Effector memory CD8-positive, alpha-beta T cell (primary cell): ENCODE measurements around the gene HEPHL1.

Experiments used
- ATAC-seq: fragments of 150-1000 bp; cut with Tn5 transposase; replicated peaks from 2 replicates; pipeline ENCODE4 v1.10.0; 2021; ENCODE audit warnings: mild to moderate bottlenecking, moderate library complexity
- DNase-seq, 3 experiments: peaks; one replicate each; pipeline ENCODE4 v3.0.0; 2021
- H3K27ac Mint-ChIP-seq, 2 donors: one replicate each; pipeline ENCODE4 v1.8.0; 2022; ENCODE audit warnings: mild to moderate bottlenecking in 2 of 2, mixed read lengths in 2 of 2, moderate library complexity in 2 of 2
- H3K27me3 Mint-ChIP-seq, 2 donors: one replicate each; pipeline ENCODE4 v1.8.0; 2022; ENCODE audit warnings: mixed read lengths in 2 of 2
- H3K36me3 Mint-ChIP-seq: one replicate; pipeline ENCODE4 v1.8.0; 2022; ENCODE audit warnings: mild to moderate bottlenecking, moderate library complexity, mixed read lengths; ENCODE audit not compliant: insufficient read depth
- H3K4me1 Mint-ChIP-seq, 2 donors: one replicate each; pipeline ENCODE4 v1.8.0; 2022; ENCODE audit warnings: low read depth in 2 of 2, mixed read lengths in 2 of 2
- H3K4me3 Mint-ChIP-seq, 2 donors: one replicate each; pipeline ENCODE4 v1.8.0; 2022; ENCODE audit warnings: mild to moderate bottlenecking in 2 of 2, mixed read lengths in 2 of 2, moderate library complexity in 2 of 2
- H3K9me3 Mint-ChIP-seq, 2 donors: one replicate each; pipeline ENCODE4 v1.8.0; 2022; ENCODE audit warnings: mixed read lengths in 2 of 2

HEPHL1 gene

GRCh38 chr11:94066901-94067429, 45.8 kb downstream of the HEPHL1 start:
- Mint-ChIP-seq H3K4me1 (no peaks in the 10 kb centered on the region), H3K4me3 (no peak overlapping the region), H3K36me3 (no peaks in the 10 kb centered on the region), H3K9me3 (no peaks in the 10 kb centered on the region), H3K27me3 (peaks cover 8 to 18% of the 10 kb centered on the region in 2 donors), H3K27ac (no peak overlapping the region)
- ATAC-seq, result no peak
- no peak for DNase-seq

DNA sequence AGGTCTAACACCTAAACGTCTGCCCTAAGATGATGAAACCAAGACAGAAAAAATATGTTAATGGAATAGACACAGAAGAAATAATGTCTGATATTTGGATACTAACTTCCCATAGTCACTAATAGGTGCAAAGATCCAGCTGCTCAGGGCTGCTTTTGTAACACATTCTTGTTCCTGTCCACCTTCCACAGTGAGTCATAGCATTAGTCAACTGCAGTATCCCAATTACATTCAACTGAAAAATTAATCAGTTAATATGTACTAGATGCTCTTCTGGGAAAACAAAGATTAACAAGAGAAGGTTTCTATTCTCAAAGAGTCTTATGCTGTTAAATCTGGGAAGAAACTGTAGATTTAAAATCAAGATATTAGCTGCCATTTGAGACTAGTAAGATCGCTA, 47.6 kb downstream of the HEPHL1 start:
- ATAC-seq, result no peak
- H3K4me1 Mint-ChIP-seq, result no peaks in the 10 kb centered on the region
- H3K36me3 Mint-ChIP-seq, result no peaks in the 10 kb centered on the region
- no peak overlapping the region for H3K27ac Mint-ChIP-seq
- no peak overlapping the region for H3K4me3 Mint-ChIP-seq
- peaks cover 0 to 9% of the 10 kb centered on the region in 2 donors for H3K27me3 Mint-ChIP-seq
- no peak for DNase-seq
- H3K9me3 Mint-ChIP-seq, result no peaks in the 10 kb centered on the region

- Mint-ChIP-seq H3K27ac (no peak overlapping the region), H3K4me3 (no peak overlapping the region), H3K4me1 (peaks cover 0 to 3% of the 10 kb centered on the region in 2 donors), H3K9me3 (no peaks in the 10 kb centered on the region), H3K27me3 (peaks cover 39 to 49% of the 10 kb centered on the region in 2 donors), H3K36me3 (no peaks in the 10 kb centered on the region)
- DNase-seq (no peak), ATAC-seq (no peak)
Observed at GRCh38 chr11:94077552-94078293, 56.6 kb downstream of the HEPHL1 start.

DNA sequence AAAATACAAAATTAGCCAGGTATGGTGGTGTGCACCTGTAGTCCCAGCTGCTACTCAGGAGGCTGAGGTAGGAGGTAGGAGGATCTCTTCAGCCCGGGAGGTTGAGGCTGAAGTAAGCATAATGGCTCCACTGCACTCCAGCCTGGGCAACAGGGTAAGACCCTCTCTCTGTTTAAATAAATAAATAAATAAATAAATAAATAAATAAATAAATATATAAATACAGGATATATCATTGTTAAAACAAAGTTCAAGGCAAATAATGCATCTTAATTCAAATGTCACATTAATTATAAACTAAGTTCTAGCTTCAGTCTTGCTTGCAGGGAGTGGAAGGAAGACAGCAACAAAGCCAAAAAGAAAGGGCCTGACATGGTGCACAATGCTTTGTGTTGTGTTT, 63.0 kb downstream of the HEPHL1 start:
- no peak overlapping the region for H3K4me3 Mint-ChIP-seq
- no peaks in the 10 kb centered on the region for H3K36me3 Mint-ChIP-seq
- peaks cover 44 to 46% of the 10 kb centered on the region in 2 donors for H3K27me3 Mint-ChIP-seq
- ATAC-seq (no peak), DNase-seq (no peak)
- H3K27ac Mint-ChIP-seq, result no peak overlapping the region
- H3K4me1 Mint-ChIP-seq, result no peaks in the 10 kb centered on the region
- no peaks in the 10 kb centered on the region for H3K9me3 Mint-ChIP-seq

DNA sequence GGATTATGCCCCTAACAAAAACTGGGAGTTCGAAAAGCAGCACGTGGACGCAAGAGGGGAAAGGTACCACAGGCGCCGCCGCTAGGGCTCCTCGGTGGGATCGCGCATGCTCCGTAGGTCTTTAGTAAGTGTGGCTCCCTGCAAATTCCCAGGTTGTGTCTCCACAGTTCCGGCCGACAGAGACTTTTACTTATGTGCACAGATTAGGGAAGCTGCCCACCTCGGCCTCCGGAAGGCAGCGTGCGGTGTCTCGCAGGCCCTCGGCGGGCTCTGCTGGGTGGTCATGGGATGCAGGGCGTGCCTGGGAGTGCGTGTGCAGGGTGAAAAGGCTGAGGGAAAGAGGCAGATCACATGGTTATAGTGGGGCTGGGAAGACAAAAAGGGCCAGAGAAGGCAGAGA, 67.8 kb downstream of the HEPHL1 start:
- no peak for ATAC-seq
- no peaks in the 10 kb centered on the region for H3K36me3 Mint-ChIP-seq
- no peaks in the 10 kb centered on the region for H3K4me1 Mint-ChIP-seq
- H3K27ac Mint-ChIP-seq, result no peak overlapping the region
- peaks cover 20 to 26% of the 10 kb centered on the region in 2 donors for H3K27me3 Mint-ChIP-seq
- no peak overlapping the region for H3K4me3 Mint-ChIP-seq
- peaks cover 0 to 8% of the 10 kb centered on the region in 2 donors for H3K9me3 Mint-ChIP-seq
- DNase-seq, result no peak

DNA sequence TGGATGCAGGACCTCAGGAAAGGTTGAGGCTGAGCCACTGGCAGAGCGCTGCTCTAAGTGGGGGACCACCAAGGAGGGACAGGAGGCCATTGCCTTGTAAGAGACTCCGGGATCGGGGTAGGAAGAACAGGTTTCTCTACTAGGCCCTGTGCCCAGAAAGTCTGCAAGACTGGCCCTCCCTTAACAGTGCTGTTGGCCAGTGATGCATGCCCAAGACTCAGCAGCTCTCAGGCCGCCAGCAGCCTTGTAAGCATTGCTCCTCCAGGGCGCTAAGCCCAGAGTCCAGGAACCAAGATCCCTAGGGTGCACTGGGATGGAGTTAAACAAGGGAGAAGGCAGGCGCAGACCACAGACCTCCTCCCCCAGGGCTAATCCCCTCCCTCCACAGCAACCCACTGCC, 68.2 kb downstream of the HEPHL1 start:
- Mint-ChIP-seq H3K4me3 (no peak overlapping the region), H3K27me3 (peaks cover 20 to 26% of the 10 kb centered on the region in 2 donors), H3K27ac (no peak overlapping the region), H3K9me3 (peaks cover 0 to 8% of the 10 kb centered on the region in 2 donors), H3K36me3 (no peaks in the 10 kb centered on the region), H3K4me1 (no peaks in the 10 kb centered on the region)
- ATAC-seq, result no peak
- DNase-seq, result no peak

DNA sequence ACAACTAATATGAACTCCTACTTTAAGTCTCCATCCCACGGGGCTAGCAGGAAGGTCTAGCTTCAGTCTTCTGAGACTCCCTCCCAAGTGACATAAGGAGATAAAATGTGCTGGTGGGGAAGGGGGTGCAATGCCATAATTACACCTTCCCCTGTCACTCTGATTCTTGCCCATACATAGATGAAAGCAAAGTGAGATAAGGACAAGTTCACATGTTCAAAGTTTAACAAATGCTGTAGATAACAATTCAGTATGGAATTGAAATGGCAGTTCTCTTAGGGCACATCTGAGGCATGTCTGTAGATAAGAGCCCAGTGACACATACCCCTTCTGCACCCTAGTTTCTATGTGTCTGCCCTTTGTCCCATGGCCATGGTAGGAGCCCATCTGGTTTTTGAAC, 69.2 kb downstream of the HEPHL1 start:
- ATAC-seq, result no peak
- DNase-seq, result no peak
- H3K4me1 Mint-ChIP-seq, result no peaks in the 10 kb centered on the region
- peaks cover 1 to 8% of the 10 kb centered on the region in 2 donors for H3K9me3 Mint-ChIP-seq
- H3K36me3 Mint-ChIP-seq, result no peaks in the 10 kb centered on the region
- H3K4me3 Mint-ChIP-seq, result no peak overlapping the region
- peaks cover 20 to 23% of the 10 kb centered on the region in 2 donors for H3K27me3 Mint-ChIP-seq
- no peak overlapping the region for H3K27ac Mint-ChIP-seq

GRCh38 chr11:94091091-94091490, 69.9 kb downstream of the HEPHL1 start:
- Mint-ChIP-seq H3K27ac (no peak overlapping the region), H3K9me3 (peaks cover 1 to 8% of the 10 kb centered on the region in 2 donors), H3K4me1 (no peaks in the 10 kb centered on the region), H3K27me3 (peaks cover 15 to 16% of the 10 kb centered on the region in 2 donors), H3K36me3 (no peaks in the 10 kb centered on the region), H3K4me3 (no peak overlapping the region)
- no peak for ATAC-seq
- DNase-seq, result no peak

DNA sequence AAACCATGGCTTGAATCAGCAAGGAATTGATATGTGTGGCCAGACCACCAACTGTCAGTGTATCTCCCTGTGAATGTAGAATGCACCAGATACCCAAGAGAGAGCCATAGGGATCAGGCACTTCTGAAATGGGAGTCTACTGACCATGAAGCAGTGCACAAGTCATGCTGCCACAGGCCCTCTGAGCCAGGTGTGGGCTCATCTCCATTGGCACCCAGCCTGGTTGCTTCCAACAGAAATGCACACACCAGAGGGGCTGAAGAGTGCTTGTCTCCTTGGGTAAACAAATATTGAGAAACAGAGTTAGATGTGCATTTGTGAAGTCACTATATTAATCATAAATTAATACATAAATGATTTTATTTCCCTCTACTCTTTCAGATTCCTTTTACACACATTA, 79.1 kb downstream of the HEPHL1 start:
- no peaks in the 10 kb centered on the region for H3K36me3 Mint-ChIP-seq
- ATAC-seq (no peak), DNase-seq (no peak)
- no peak overlapping the region for H3K27ac Mint-ChIP-seq
- no peak overlapping the region for H3K4me3 Mint-ChIP-seq
- peaks cover 4 to 13% of the 10 kb centered on the region in 2 donors for H3K9me3 Mint-ChIP-seq
- no peaks in the 10 kb centered on the region for H3K4me1 Mint-ChIP-seq
- peaks cover 0 to 22% of the 10 kb centered on the region in 2 donors for H3K27me3 Mint-ChIP-seq

DNA sequence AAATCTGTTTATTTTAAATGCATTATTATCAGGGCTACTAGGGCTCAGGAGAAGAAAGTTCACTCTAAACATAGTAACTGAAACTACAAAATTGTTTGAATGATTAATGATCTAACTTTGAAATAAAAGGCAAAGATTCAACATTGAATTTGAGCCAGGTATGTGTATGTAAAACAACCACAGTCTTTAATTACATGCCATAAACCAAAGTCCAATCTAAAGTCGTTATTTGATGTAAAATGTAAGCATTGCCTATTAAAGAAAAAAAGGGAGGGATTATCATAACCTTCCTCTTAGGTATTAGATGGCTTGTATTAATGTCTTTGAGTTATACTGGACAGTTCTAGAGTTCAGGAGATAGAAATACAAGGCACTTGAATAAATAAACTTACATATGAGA, 82.3 kb downstream of the HEPHL1 start:
- Mint-ChIP-seq H3K9me3 (peaks cover 0 to 2% of the 10 kb centered on the region in 2 donors), H3K4me1 (no peaks in the 10 kb centered on the region), H3K4me3 (no peak overlapping the region), H3K36me3 (no peaks in the 10 kb centered on the region), H3K27ac (no peak overlapping the region), H3K27me3 (peaks cover 9 to 25% of the 10 kb centered on the region in 2 donors)
- DNase-seq, result no peak
- ATAC-seq, result no peak

GRCh38 chr11:94104734-94105133, 83.6 kb downstream of the HEPHL1 start:
- no peaks in the 10 kb centered on the region for H3K9me3 Mint-ChIP-seq
- no peak overlapping the region for H3K27ac Mint-ChIP-seq
- H3K4me3 Mint-ChIP-seq, result no peak overlapping the region
- DNase-seq (no peak), ATAC-seq (no peak)
- H3K27me3 Mint-ChIP-seq, result peaks cover 9 to 21% of the 10 kb centered on the region in 2 donors
- no peaks in the 10 kb centered on the region for H3K36me3 Mint-ChIP-seq
- H3K4me1 Mint-ChIP-seq, result no peaks in the 10 kb centered on the region

- H3K9me3 Mint-ChIP-seq, result no peaks in the 10 kb centered on the region
- no peak overlapping the region for H3K4me3 Mint-ChIP-seq
- H3K27ac Mint-ChIP-seq, result no peak overlapping the region
- no peaks in the 10 kb centered on the region for H3K36me3 Mint-ChIP-seq
- peaks cover 9 to 21% of the 10 kb centered on the region in 2 donors for H3K27me3 Mint-ChIP-seq
- ATAC-seq (no peak), DNase-seq (no peak)
- no peaks in the 10 kb centered on the region for H3K4me1 Mint-ChIP-seq
Observed at GRCh38 chr11:94106716-94107115, 85.6 kb downstream of the HEPHL1 start.

GRCh38 chr11:94107363-94107762, 86.2 kb downstream of the HEPHL1 start:
- DNase-seq (no peak), ATAC-seq (no peak)
- Mint-ChIP-seq H3K27ac (no peak overlapping the region), H3K36me3 (no peaks in the 10 kb centered on the region), H3K9me3 (no peaks in the 10 kb centered on the region), H3K4me1 (no peaks in the 10 kb centered on the region), H3K4me3 (no peak overlapping the region), H3K27me3 (peaks cover 9 to 18% of the 10 kb centered on the region in 2 donors)

- H3K27me3 Mint-ChIP-seq, result peaks cover 9 to 11% of the 10 kb centered on the region in 2 donors
- H3K36me3 Mint-ChIP-seq, result no peaks in the 10 kb centered on the region
- H3K27ac Mint-ChIP-seq, result no peak overlapping the region
Observed at GRCh38 chr11:94111241-94111640, 90.1 kb downstream of the HEPHL1 start.

More at GRCh38 chr11:94111241-94111640, 90.1 kb downstream of the HEPHL1 start:
- no peak overlapping the region for H3K4me3 Mint-ChIP-seq
- H3K4me1 Mint-ChIP-seq, result no peaks in the 10 kb centered on the region
- DNase-seq (no peak), ATAC-seq (no peak)
- H3K9me3 Mint-ChIP-seq, result no peaks in the 10 kb centered on the region
